NT2/D1 (cell line): ENCODE results near the gene E2F6.

Experiments
- SUZ12 ChIP-seq: IDR thresholded peaks from 2 replicates; pipeline ENCODE4 v1.6.1; 2011; ENCODE audit not compliant: insufficient read length, insufficient read depth; ENCODE audit errors: extremely low read depth
- ZNF274 ChIP-seq: IDR thresholded peaks from 2 replicates; pipeline ENCODE4 v1.6.1; 2011; ENCODE audit warnings: mild to moderate bottlenecking, low read depth, low read length

DNA sequence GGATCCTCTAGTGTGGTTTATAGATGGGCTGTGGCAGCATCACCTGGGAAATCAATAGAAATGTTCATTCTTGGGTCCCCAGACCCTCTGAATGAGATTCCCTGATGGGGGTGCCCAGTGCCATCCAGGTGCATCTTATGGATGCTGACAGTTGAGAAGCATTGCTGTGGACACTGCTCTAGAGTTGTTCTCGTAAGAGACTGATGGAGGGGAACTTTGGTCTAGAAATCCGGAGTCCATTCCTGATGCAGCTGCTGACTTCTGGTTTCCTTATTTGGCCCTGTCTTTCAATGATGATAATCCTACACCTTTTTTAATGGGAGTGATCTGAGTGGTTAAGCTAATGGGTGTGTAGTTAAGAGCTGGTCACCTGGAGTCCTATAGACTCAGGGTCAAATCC lies 28.3 kb upstream of the E2F6 start:
- TF ChIP-seq ZNF274 (no peak), SUZ12 (no peak)
